Measurements from ENCODE around the gene MTCH1.
"Not testable (repeated sequence)": the region's sequence is repeated elsewhere in the genome, so short reads cannot be mapped to it uniquely, and the experiment has no call there.

Gene MTCH1

DNA sequence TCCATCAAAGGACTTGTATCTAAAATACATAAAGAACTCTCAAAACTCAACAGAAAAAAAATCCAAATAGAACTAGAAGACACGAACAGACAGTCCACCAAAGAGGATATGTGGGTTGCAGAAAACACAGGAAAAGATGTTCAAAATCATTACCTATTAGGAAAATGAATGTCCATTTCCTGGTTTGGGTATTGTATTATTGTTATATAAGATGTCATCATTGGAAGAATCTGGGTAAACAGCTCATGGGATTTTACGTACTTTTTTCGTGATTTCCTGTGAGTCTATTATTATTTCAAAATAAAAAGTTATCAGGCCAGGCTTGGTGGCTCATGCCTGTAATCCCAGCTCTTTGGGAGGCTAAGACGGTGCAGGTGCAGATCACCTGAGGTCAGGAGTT is 40.7 kb downstream of the MTCH1 start:
- Mint-ChIP-seq H3K4me1 (ENCODE audit: low read depth) (peaks cover 28% of the 10 kb centered on the region), H3K27me3 (ENCODE audit: low read depth) (peaks cover 31% of the 10 kb centered on the region), H3K4me3 (no peak overlapping the region), H3K9me3 (no peaks in the 10 kb centered on the region), H3K27ac (no peak overlapping the region), H3K36me3 (ENCODE audit: low read depth) (no peaks in the 10 kb centered on the region)

DNA sequence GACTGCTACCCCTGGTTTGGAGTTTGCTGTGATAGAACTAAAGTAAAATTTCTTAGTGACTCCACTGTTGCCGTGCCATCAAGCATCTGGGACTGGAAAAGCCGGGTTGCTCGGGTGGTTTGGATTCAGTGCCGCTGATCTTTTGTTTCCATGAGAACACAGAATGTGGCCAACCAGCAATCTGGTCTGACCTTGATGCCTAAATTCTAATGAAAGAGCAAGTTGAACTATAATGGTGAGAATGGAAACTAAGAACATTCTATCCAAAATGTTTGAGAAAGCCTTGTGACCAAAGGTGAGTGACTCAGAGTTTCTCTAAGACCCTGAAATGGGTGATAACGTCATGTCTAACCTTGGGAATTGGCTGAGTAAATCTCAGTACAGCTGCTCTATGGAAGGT is 41.3 kb downstream of the MTCH1 start:
- no peak overlapping the region for H3K27ac Mint-ChIP-seq

DNA sequence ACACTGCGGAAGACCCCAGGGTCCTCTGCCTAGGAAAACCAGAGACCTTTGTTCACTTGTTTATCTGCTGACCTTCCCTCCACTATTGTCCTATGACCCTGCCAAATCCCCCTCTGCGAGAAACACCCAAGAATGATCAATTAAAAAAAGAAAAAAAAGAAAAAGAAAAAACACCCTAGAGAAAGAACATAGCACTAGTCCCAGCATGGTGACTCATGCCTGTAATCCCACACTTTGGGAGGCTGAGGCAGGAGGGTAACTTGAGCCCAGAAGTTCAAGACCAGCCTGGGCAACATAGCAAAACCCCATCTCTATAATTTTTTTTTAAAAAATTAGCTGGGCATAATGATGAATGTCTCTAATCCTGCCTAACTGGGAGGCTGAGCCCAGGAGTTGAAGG is 43.7 kb downstream of the MTCH1 start:
- not testable (repeated sequence) for H3K36me3 Mint-ChIP-seq (ENCODE audit: low read depth); H3K27ac Mint-ChIP-seq; H3K9me3 Mint-ChIP-seq; H3K4me3 Mint-ChIP-seq
- peaks cover 39% of the 10 kb centered on the region for H3K27me3 Mint-ChIP-seq (ENCODE audit: low read depth)
- H3K4me1 Mint-ChIP-seq (ENCODE audit: low read depth), result peaks cover 16% of the 10 kb centered on the region

More for the DNA sequence above, 41.3 kb downstream of the MTCH1 start:
- H3K4me1 Mint-ChIP-seq (ENCODE audit: low read depth), result peaks cover 27% of the 10 kb centered on the region
- no peaks in the 10 kb centered on the region for H3K9me3 Mint-ChIP-seq
- H3K27me3 Mint-ChIP-seq (ENCODE audit: low read depth), result peaks cover 35% of the 10 kb centered on the region
- H3K36me3 Mint-ChIP-seq (ENCODE audit: low read depth), result no peaks in the 10 kb centered on the region
- no peak overlapping the region for H3K4me3 Mint-ChIP-seq

DNA sequence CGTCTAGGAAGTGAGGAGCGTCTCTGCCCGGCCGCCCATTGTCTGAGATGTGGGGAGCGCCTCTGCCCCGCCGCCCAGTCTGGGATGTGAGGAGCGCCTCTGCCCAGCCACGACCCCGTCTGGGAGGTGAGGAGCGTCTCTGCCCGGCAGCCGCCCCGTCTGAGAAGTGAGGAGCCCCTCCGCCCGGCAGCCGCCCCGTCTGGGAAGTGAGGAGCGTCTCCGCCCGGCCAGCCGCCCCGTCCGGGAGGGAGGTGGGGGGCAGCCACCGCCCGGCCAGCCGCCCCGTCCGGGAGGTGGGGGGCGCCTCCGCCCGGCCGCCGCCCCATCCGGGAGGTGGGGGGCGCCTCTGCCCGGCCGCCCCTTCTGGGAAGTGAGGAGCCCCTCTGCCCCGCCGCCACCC is 44.4 kb downstream of the MTCH1 start:
- H3K4me3 Mint-ChIP-seq; H3K36me3 Mint-ChIP-seq (ENCODE audit: low read depth); H3K9me3 Mint-ChIP-seq; H3K27ac Mint-ChIP-seq: not testable (repeated sequence)
- Mint-ChIP-seq H3K4me1 (ENCODE audit: low read depth) (peaks cover 14% of the 10 kb centered on the region), H3K27me3 (ENCODE audit: low read depth) (peaks cover 46% of the 10 kb centered on the region)

DNA sequence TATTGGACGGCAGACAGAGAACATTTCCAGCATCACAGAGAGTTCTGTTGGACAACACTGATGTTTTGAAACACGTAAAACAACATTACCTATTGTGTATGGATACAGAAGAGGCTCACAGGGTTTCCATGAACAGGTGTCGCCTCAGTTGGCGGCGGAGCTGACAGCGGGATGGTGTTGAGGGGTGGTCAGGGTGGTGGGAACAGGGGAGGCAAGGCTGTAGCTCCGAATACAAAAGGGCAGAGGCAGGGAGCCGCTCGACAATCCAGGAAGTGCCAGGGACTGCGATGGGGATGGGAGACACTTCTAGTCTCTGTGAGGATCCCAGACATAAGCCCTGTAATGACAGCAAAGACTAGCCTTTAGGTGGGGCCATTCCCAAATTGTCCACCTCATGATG is 46.0 kb downstream of the MTCH1 start:
- H3K27ac Mint-ChIP-seq, result no peak overlapping the region
- peaks cover 51% of the 10 kb centered on the region for H3K27me3 Mint-ChIP-seq (ENCODE audit: low read depth)
- H3K4me3 Mint-ChIP-seq, result no peak overlapping the region
- no peaks in the 10 kb centered on the region for H3K9me3 Mint-ChIP-seq
- peaks cover 17% of the 10 kb centered on the region for H3K4me1 Mint-ChIP-seq (ENCODE audit: low read depth)
- peaks cover 1% of the 10 kb centered on the region for H3K36me3 Mint-ChIP-seq (ENCODE audit: low read depth)

DNA sequence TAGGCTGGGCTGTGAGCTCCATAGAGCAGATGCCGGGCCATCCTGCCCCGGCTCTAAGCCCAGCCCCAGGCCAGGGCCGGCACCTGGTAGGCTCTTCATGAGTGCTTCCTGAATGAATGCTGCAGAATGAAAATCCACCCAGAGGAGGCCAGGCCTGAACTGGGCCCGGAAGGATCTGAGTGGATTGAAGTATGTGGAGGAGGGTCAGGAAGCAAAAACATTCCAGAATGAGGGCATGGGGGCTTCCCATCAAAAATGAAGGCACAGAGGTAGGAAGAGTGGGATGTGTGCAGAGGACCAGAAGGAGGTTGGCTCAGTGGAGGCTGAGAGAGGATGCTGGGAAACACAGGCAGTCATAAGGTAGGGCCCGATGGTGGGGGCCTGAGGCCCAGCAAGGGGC is 47.0 kb downstream of the MTCH1 start:
- H3K4me1 Mint-ChIP-seq (ENCODE audit: low read depth), result peaks cover 18% of the 10 kb centered on the region
- H3K36me3 Mint-ChIP-seq (ENCODE audit: low read depth); H3K9me3 Mint-ChIP-seq; H3K27ac Mint-ChIP-seq; H3K4me3 Mint-ChIP-seq: not testable (repeated sequence)
- peaks cover 45% of the 10 kb centered on the region for H3K27me3 Mint-ChIP-seq (ENCODE audit: low read depth)

DNA sequence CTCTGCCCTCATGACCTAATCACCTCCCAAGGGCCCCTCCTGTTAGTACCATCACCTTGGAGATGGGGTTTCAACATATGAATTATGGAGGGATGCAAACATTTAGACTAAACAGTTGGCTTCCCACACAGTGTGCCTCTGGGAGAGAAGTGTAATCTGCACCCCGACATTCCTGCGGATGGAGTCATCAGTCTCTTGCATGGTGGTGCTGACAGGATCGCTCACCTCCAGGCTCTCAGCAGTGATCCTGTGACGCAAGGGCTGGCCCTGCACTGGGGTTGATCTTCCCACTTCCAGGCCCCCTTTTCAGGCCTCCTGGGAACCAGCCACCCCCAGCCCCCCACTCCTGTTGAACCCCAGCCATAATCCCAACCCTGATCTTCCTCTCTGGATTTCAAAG is 47.5 kb downstream of the MTCH1 start:
- peaks cover 1% of the 10 kb centered on the region for H3K36me3 Mint-ChIP-seq (ENCODE audit: low read depth)
- peaks cover 43% of the 10 kb centered on the region for H3K27me3 Mint-ChIP-seq (ENCODE audit: low read depth)
- H3K4me3 Mint-ChIP-seq, result no peak overlapping the region
- peaks cover 20% of the 10 kb centered on the region for H3K4me1 Mint-ChIP-seq (ENCODE audit: low read depth)
- no peaks in the 10 kb centered on the region for H3K9me3 Mint-ChIP-seq
- no peak overlapping the region for H3K27ac Mint-ChIP-seq

DNA sequence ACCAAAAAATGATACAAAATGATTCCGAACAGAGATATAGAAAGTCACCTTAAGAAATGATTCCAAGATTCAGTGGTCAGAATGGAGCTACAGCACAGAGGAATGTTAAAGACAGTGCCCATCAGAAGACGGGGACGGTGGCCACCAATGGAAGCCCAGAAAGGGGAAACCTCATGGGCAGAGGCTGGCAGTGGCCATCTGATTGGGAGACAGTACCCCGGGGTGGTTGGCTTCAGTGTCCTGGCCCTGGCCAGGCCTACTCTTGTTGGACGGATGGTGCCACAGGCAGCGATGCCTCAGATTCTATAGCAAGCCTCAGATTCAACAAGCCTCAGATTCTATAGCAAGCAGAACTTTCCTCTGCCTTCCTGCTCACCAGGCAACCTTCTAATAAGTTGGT is 48.1 kb downstream of the MTCH1 start:
- H3K27me3 Mint-ChIP-seq (ENCODE audit: low read depth), result peaks cover 39% of the 10 kb centered on the region
- peaks cover 17% of the 10 kb centered on the region for H3K4me1 Mint-ChIP-seq (ENCODE audit: low read depth)
- no peaks in the 10 kb centered on the region for H3K9me3 Mint-ChIP-seq
- no peak overlapping the region for H3K27ac Mint-ChIP-seq
- H3K36me3 Mint-ChIP-seq (ENCODE audit: low read depth), result peaks cover 2% of the 10 kb centered on the region
- H3K4me3 Mint-ChIP-seq, result no peak overlapping the region

DNA sequence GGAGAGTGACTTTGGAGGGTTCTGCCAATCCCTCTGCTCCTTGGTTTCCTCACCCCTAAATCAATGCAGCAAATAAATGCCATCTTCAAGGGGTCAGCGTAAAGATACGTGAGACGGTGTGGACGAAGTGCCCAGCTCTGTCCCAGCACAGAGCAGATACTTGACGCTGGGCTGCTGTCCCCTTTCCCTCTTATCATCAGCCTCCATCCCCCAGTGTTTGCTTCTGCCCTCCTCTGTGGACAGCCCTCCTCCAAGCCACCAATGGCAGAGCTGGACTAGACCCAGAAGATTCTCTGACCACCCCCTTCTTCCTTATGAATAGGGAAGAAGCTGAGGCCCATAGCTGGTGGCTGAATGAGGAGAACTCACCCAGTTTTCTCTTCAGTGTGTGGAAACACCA is 49.2 kb downstream of the MTCH1 start:
- Mint-ChIP-seq H3K4me3 (no peak overlapping the region), H3K9me3 (no peaks in the 10 kb centered on the region), H3K27ac (no peak overlapping the region), H3K27me3 (ENCODE audit: low read depth) (peaks cover 38% of the 10 kb centered on the region), H3K36me3 (ENCODE audit: low read depth) (peaks cover 4% of the 10 kb centered on the region), H3K4me1 (ENCODE audit: low read depth) (peaks cover 17% of the 10 kb centered on the region)

DNA sequence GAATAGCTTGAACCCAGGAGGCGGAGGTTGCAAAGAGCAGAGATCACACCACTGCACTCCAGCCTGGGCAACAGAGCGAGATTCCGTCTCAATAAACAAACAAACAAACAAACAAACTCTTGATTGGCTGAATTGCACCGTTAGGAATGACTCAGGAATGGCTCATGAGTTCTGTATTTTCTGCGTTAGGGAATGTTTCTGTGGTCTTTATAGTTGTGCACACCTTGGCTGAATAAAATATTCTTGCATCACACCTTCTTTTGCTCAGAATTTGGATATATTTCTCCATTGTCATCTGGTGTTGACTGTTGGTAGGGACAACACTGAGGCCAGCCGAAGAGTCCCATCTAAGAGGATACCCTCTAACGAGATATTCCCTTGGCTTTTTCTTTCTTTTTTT is 51.1 kb downstream of the MTCH1 start:
- peaks cover 31% of the 10 kb centered on the region for H3K27me3 Mint-ChIP-seq (ENCODE audit: low read depth)
- H3K36me3 Mint-ChIP-seq (ENCODE audit: low read depth), result peaks cover 4% of the 10 kb centered on the region
- peaks cover 14% of the 10 kb centered on the region for H3K4me1 Mint-ChIP-seq (ENCODE audit: low read depth)
- no peak overlapping the region for H3K4me3 Mint-ChIP-seq
- no peaks in the 10 kb centered on the region for H3K9me3 Mint-ChIP-seq
- no peak overlapping the region for H3K27ac Mint-ChIP-seq

DNA sequence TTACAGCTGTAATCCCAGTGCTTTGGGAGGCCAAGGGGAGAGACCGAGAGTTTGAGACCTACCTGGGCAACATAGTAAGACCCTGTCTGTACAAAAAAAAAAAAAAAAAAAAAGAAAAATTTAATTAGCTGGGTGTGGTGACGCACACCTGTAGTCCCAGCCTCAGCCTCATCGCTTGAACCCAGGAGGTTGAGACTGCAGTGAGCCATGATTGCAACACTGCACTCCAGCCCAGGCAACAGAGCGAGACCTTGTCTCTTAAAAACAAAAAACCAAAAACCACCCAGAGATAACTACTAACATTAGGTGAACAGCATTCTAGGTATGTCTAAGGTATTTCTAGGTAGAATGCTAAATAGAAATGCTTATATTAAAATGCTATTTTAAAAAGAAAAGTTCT is 52.5 kb downstream of the MTCH1 start:
- H3K27me3 Mint-ChIP-seq (ENCODE audit: low read depth), result peaks cover 24% of the 10 kb centered on the region
- no peak overlapping the region for H3K4me3 Mint-ChIP-seq
- H3K36me3 Mint-ChIP-seq (ENCODE audit: low read depth), result peaks cover 4% of the 10 kb centered on the region
- H3K27ac Mint-ChIP-seq, result no peak overlapping the region
- H3K9me3 Mint-ChIP-seq, result no peaks in the 10 kb centered on the region
- H3K4me1 Mint-ChIP-seq (ENCODE audit: low read depth), result peaks cover 12% of the 10 kb centered on the region

DNA sequence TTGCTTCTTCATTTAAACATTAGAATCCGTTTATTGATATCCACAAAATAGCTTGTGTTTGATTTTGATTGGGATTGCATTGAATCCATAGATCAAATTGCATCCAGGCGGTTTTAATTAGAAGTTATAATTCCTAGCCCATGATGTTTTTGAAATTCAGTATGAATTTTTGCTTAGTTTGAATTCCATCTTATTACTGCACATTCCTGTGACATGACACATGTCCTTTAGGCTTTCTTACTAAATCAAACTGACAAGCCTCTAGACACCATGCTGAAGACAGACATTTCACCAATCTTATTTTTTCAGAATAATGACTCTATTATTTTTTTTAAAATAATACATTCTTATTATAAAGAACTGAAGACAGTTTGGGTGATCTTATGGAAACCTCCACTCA is 52.9 kb downstream of the MTCH1 start:
- Mint-ChIP-seq H3K27me3 (ENCODE audit: low read depth) (peaks cover 24% of the 10 kb centered on the region), H3K4me1 (ENCODE audit: low read depth) (peaks cover 12% of the 10 kb centered on the region), H3K36me3 (ENCODE audit: low read depth) (peaks cover 4% of the 10 kb centered on the region), H3K9me3 (no peaks in the 10 kb centered on the region), H3K4me3 (no peak overlapping the region), H3K27ac (no peak overlapping the region)

DNA sequence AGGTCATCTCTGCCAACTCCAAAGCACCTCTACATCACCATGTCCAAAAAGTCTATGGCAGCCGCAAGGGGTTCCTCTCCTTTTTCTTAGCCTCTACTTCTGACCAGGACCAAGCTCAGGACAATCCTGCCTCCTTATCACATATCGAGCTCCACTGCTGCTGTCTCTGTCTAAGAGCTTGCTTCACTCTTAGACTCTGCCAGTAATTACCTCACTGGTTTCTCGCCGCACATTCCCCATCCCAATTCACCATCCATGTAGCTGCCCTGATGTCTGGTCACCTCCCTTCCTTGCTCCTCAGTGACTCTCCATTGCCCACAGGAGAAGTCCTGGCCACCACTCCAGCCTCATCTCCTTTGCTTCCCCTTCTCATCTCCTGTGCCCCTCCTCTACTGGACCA is 55.5 kb downstream of the MTCH1 start:
- H3K27me3 Mint-ChIP-seq (ENCODE audit: low read depth), result peaks cover 10% of the 10 kb centered on the region
- H3K9me3 Mint-ChIP-seq, result no peaks in the 10 kb centered on the region
- H3K4me1 Mint-ChIP-seq (ENCODE audit: low read depth), result peaks cover 13% of the 10 kb centered on the region
- peaks cover 11% of the 10 kb centered on the region for H3K36me3 Mint-ChIP-seq (ENCODE audit: low read depth)
- H3K27ac Mint-ChIP-seq, result no peak overlapping the region
- H3K4me3 Mint-ChIP-seq, result no peak overlapping the region

DNA sequence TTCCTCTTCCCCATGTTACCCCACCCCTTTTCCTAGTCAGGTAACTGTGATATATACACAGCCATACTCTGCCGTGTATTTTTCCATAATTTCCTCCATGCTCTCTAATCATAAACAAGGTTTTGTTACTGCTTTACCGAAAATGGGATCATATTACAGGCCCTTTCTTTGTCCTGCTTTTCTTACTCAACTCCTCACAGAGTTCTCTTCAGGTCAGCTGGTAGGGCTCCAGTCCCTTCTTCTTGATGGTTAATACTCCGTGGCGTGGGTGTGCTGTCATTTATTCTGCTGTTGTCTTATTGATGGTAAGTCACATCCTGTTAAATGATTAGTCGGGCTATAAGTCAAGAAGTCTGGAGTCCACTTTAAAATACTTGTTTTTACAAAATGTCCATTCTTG is 56.4 kb downstream of the MTCH1 start:
- Mint-ChIP-seq H3K9me3 (no peaks in the 10 kb centered on the region), H3K27me3 (ENCODE audit: low read depth) (peaks cover 5% of the 10 kb centered on the region), H3K4me1 (ENCODE audit: low read depth) (peaks cover 18% of the 10 kb centered on the region), H3K27ac (no peak overlapping the region), H3K4me3 (no peak overlapping the region), H3K36me3 (ENCODE audit: low read depth) (peaks cover 18% of the 10 kb centered on the region)

DNA sequence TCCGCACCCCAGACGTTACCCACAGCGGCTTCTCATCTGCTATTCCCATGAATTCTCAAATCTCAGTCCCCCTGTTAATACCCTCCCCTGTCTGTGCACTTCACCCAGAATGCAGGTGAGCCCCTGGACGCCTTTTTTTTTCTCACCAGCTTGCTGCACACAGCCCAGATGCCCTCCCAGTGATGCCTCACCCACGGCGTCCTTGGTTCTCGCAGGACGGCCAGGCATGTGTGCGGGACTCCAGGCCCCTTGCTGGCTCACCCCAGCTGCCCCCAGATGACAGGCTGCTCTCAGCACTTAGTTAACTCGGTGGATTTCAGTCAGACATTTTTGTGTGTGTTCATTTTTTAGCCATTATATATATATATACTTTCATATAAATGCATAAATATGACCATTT is 56.8 kb downstream of the MTCH1 start:
- Mint-ChIP-seq H3K4me1 (ENCODE audit: low read depth) (peaks cover 22% of the 10 kb centered on the region), H3K27ac (no peak overlapping the region)

DNA sequence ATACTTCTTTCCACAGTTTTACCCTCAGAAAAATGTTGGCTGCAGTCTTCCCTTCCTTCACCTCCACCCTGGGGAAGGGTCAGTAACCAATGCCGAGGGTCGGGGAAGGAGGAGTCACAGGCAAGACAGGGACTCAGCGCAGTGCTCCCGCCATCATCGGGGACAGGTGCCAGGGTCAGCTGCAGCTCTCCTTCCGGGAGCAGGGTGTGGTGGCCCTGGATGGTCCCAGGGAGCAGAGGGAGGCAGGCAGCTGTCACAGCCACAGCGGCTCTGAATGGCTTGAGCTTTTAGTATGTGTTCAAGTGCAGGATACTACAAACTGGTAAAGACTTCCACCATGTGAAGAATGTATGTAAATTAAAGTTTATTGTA is 57.5 kb downstream of the MTCH1 start:
- H3K36me3 Mint-ChIP-seq (ENCODE audit: low read depth), result peaks cover 25% of the 10 kb centered on the region
- no peak overlapping the region for H3K4me3 Mint-ChIP-seq
- no peaks in the 10 kb centered on the region for H3K9me3 Mint-ChIP-seq
- H3K4me1 Mint-ChIP-seq (ENCODE audit: low read depth), result peaks cover 22% of the 10 kb centered on the region
- H3K27ac Mint-ChIP-seq, result no peak overlapping the region
- peaks cover 3% of the 10 kb centered on the region for H3K27me3 Mint-ChIP-seq (ENCODE audit: low read depth)

More for the DNA sequence above, 56.8 kb downstream of the MTCH1 start:
- H3K4me3 Mint-ChIP-seq, result no peak overlapping the region
- no peaks in the 10 kb centered on the region for H3K9me3 Mint-ChIP-seq
- peaks cover 5% of the 10 kb centered on the region for H3K27me3 Mint-ChIP-seq (ENCODE audit: low read depth)
- peaks cover 23% of the 10 kb centered on the region for H3K36me3 Mint-ChIP-seq (ENCODE audit: low read depth)
